ENCODE measurements around the gene LRRC71. TPM values are rescaled to one million over a fixed set of nuclear protein-coding genes. Genes with fewer than 3 reads are reported as not detected.

The LRRC71 gene
- total and polyA plus RNA-seq, 10 of the 15 experiments (the other 5 are each of a cell fraction or from before 2014, with no cell fraction given), result not detected

GRCh38 chr1:156908955-156909354, 11.5 kb upstream of the LRRC71 start (continued):
- TF ChIP-seq RELB (IDR thresholded peaks at IDR 0.05; ENCODE audit: low read depth) (no peak), RFX5 (IDR thresholded peaks at IDR 0.05; ENCODE audit: low read depth, low read length) (no peak), SMAD5 (IDR thresholded peaks at IDR 0.05; ENCODE audit: low read depth) (no peak), FOXM1 (IDR thresholded peaks at IDR 0.05; ENCODE audit: low read depth, low read length) (no peak), CEBPZ (IDR thresholded peaks at IDR 0.05; ENCODE audit: low read depth, low read length) (no peak), RELA (IDR thresholded peaks at IDR 0.05; ENCODE audit: borderline replicate concordance, partially characterized antibody) (no peak), SIN3A (IDR thresholded peaks at IDR 0.05; ENCODE audit: low read depth, low read length) (no peak)

- no peak for ATAC-seq
- no TSS peak for BruUV-seq (replicated peaks)
- FAIRE-seq, result no peak
- SMC1A ChIA-PET (ENCODE audit: uncharacterized antibody, unreplicated experiment), result interaction anchor here (3.6 kb wide), 1 partner anchor 164 kb away, joined by 19 read pairs; no protein-coding TSS in a partner anchor
- POLR2A ChIA-PET, result interaction anchor here (0.6 kb wide), 1 partner anchor 165 kb away, joined by 4 read pairs; no protein-coding TSS in a partner anchor
- DNase-seq (ENCODE audit: low read depth, low spot score), result no peak
- Histone ChIP-seq H2AFZ (ENCODE audit: control insufficient read depth, low read depth, low read length) (no peak overlapping the region), H3K4me2 (ENCODE audit: control insufficient read depth, insufficient read depth) (no peak overlapping the region), H3K79me2 (ENCODE audit: control insufficient read depth, insufficient read depth, low read length) (no peaks in the 10 kb centered on the region), H3K27me3 (replicated peaks in 1 of 2; ENCODE audit: control insufficient read depth in 2 of 2, insufficient read depth in 2 of 2, low read length in 1 of 2) (peaks cover under 1 to 2% of the 10 kb centered on the region in 2 experiments; a peak in 3 of 4 replicates), H3K4me3 (no peak overlapping the region), H3K36me3 (ENCODE audit: control insufficient read depth in 2 of 2, insufficient read depth in 2 of 2, low read length in 1 of 2) (no peaks in the 10 kb centered on the region), H3K9me3 (replicated peaks; ENCODE audit: control insufficient read depth, insufficient read depth, low read length) (no peaks in the 10 kb centered on the region), H4K20me1 (ENCODE audit: control insufficient read depth, insufficient read depth) (no peaks in the 10 kb centered on the region), H3K4me1 (ENCODE audit: control insufficient read depth, insufficient read depth, low read length) (no peaks in the 10 kb centered on the region), H3K9ac (ENCODE audit: control insufficient read depth, insufficient read depth, low read length) (no peak overlapping the region), H3K27ac (ENCODE audit: control insufficient read depth, insufficient read depth) (no peak overlapping the region)
- intact Hi-C loops (cut with micrococcal nuclease; ENCODE audit: unreplicated experiment) (loop anchor here (5.0 to 10.0 kb wide), 3 partner anchors 48 to 245 kb away; no protein-coding TSS in a partner anchor), in situ Hi-C loops (cut with MboI) (no loop called here)
- TF ChIP-seq FOXK2 (IDR thresholded peaks at IDR 0.05) (no peak), RAD21 (IDR thresholded peaks at IDR 0.05; ENCODE audit: insufficient read depth, low read depth, low read length) (no peak), RELB (IDR thresholded peaks at IDR 0.05; ENCODE audit: low read depth) (no peak), RBBP5 (conservative IDR thresholded peaks at IDR 0.05) (no peak), TCF7 (IDR thresholded peaks at IDR 0.05; ENCODE audit: borderline replicate concordance) (no peak), MTA2 (IDR thresholded peaks at IDR 0.05; ENCODE audit: low read depth) (no peak), ZNF622 (IDR thresholded peaks at IDR 0.05) (no peak), YBX1 (IDR thresholded peaks at IDR 0.05) (no peak), GABPA (IDR thresholded peaks at IDR 0.05; ENCODE audit: low read depth) (no peak)
- RAD21 ChIA-PET (ENCODE audit: unreplicated experiment), result interaction anchor here (0.6 to 5.6 kb wide), 2 partner anchors 18 to 164 kb away, joined by 3 to 33 read pairs; no protein-coding TSS in a partner anchor
- CTCF ChIA-PET, result interaction anchor here (0.7 to 4.7 kb wide), 6 partner anchors 11 to 245 kb away, joined by 3 to 47 read pairs (median 3); no protein-coding TSS in a partner anchor
- 38% methylated on average over 5 of the region's 5 CpGs for WGBS (ENCODE audit: insufficient coverage, insufficient replicate concordance, low lambda C conversion rate, missing lambda C conversion rate)
Observed at GRCh38 chr1:156909671-156910070, 10.8 kb upstream of the LRRC71 start.

All from GM12878 (cell line).